Limb (tissue), 2 donors: Measurements from ENCODE around the gene EIF4A2.

Source experiments
- DNase-seq, 2 donors: peaks; one replicate each; pipeline ENCODE4 v3.0.0-alpha.2; 2016; ENCODE audit errors: extremely low spot score in 2 of 2

Gene EIF4A2

GRCh38 chr3:186783058-186783730 is at the start of gene EIF4A2:
TSS of gene EIF4A2 (plus strand) at chr3:186783577. CDS start at chr3:186783611, 34 bp downstream.
- DNase-seq: peak; percentile 88 to 94

GRCh38 chr3:186742618-186743380 is 40.6 kb upstream of the EIF4A2 start:
- DNase-seq: no peak

- no peak for DNase-seq
Measured at GRCh38 chr3:186743666-186744065, 39.7 kb upstream of the EIF4A2 start.

DNA sequence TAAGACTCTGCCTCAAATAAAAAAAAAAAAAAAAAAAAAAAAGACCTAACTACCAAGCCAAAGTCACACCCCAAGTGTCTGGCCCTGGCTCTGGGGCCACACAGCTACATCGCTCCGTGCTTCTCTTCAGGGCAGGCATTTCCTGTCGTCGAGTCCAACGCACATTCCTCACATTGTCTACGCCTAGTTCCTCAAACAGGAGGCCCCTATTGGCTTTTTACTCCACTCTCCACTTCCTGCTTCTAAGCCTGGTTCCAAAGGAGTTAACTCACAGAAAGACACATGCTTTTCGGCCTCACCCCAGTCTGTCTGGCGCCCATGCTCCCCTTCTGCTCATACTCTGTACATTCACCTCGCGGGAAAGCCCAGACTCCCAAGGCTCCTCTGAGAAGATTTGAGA is 37.4 kb upstream of the EIF4A2 start:
- DNase-seq: peak; percentile 27

DNA sequence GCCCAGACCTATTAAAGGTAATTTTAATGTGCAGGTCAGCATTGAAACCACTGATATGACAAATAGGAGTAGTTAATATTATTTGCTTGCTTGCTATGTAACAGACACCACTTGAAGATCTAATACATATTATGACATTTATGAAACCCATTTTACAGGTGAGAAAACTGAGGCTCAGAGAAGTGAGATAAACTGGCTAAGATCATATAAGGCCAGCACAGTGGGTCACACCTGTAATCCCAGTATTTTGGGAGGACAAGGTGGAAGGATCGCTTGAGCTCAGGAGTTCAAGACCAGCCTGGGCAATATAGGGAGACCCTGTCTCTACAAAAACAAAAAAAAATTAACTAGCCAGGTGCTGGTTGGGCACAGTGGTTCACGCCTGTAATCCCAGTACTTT is 33.1 kb upstream of the EIF4A2 start:
- no peak for DNase-seq

DNA sequence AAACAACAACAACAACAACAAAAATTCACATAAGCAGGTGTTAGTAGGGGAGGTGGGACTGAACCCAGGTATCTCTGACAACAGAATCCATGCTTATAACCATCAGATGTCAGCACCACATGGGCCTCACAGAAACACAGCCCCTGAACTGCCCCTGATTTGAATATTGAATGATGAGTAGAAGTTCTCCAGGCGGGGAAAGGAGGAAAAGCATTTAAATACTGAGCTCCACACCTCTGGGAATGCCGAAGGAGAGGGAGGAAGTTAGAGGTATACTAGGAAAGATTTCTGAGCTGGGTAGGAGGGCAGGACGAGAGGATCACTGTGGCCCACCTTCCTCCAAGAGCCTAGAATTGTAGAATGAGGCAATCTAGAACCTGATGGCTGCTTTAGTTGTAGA is 31.9 kb upstream of the EIF4A2 start:
- DNase-seq: no peak

DNA sequence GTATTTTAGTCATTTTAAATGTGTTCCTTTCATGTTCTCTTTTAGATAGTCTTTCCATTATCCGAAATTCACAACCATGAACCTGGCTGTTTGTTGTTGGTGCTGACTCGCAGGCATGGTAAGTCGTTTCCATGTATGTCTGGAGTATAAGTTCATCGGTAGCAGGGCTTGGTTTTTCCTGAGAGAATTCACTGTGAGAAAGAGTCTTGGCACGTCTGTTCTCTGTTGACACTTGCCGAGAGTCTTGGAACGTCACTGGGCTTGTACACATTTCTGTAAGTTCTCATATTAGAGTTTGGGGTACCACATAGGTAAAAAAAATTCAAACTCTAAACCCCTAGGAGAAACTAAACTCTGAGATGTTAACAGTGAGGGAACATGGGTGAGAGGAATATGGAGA is 29.4 kb upstream of the EIF4A2 start:
- DNase-seq: no peak

DNA sequence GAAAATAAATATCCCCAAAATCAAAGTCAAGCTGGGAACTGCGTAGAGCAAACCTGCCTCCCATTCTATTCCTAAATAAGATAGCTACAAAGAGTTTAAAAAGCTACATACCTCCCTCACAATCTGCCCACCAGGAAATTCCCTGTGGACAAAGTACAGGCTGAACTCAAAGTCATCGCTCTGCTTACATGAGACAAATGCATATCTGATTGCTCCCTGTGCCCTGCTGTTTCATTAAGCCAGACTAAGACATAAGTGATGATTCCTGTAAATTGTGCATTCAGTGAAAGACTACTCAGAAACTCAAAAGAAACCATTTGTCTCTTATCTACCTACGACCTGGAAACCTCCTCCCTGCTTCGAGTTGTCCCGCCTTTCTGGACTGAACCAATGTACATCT is 28.5 kb upstream of the EIF4A2 start:
- no peak for DNase-seq

- no peak for DNase-seq
Measured at GRCh38 chr3:186757214-186757613, 26.2 kb upstream of the EIF4A2 start.

DNA sequence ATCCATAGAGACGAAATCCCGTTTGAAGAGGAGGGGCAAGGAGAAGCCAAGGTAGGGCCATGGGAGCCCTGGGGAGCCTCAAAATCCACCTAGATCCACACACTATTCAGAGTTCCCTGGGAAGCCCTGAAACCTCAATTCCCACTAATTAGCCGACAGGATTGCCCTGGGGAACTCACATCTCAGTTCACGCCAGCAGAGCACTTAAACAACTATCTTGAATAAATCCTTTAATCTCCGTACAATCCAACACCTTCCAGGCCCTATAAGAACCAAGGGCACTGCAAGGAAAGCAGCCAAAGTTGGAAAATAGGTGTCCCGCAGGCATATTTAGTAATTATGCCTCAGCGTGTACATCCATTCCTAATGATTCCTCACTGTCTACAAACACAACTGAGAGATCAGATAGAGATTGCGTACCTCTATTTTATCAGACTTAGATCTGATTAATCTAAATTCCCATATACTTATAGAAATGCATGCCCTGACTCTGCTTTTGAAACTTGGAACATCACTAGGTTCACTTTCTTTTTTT is 25.6 kb upstream of the EIF4A2 start:
- DNase-seq: no peak

GRCh38 chr3:186759231-186759930 is 24.0 kb upstream of the EIF4A2 start:
- DNase-seq: no peak

DNA sequence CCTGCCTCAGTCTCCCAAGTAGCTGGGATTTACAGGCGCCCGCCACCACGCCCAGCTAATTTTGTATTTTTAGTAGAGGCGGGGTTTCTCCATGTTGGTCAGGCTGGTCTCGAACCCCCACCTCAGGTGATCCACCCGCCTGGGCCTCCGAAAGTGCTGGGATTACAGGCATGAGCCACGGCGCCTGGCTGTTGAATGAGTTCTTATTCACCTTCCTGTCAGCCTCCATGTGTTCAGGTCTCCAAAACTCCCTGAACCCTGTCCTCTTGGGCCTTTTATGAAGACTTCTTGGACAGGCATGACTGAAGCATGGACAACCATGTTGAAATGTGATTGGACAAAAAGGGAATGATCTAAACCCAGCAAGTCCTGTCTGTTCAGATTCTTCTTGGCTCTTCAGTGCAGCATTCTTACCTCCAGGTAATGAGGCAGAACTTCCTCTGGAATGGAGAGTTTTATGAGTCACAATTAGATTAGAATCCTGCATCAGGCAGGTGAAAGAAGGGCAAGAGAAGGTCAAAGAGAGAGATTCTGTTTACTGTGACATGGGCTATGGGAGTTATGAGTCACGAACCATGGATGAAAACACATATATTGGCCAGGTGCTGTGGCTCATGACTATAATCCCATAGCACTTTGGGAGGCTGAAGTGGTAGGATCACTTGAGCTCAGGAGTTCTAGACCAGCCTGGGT is 23.1 kb upstream of the EIF4A2 start:
- no peak for DNase-seq

DNA sequence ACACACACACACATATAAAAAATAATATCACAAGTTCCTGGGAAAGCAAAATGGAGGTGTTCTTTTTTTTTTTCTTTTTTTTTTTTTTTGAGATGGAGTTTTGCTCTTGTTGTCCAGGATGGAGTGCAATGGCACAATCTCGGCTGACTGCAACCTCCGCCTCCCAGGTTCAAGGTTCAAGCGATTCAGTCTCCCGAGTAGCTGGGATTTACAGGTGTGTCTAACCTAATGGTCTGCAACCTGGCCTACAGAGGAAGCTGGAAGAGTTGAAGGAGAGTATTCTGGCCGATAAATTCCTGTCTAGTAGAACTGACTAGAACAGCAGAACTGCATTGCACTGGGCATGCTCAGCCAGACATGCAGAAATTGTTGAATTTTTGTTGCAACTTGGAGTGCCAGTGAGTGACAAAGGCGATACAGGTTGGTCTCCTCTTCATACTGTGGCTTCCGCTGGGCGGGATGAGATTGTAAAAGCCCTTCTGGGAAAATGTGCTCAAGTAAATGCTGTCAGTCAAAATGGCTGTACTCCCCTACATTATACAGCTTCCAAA is 22.4 kb upstream of the EIF4A2 start:
- DNase-seq: no peak

GRCh38 chr3:186772281-186772694 is 11.1 kb upstream of the EIF4A2 start:
- peak in 1 of 2 donors; percentile 33 for DNase-seq

DNA sequence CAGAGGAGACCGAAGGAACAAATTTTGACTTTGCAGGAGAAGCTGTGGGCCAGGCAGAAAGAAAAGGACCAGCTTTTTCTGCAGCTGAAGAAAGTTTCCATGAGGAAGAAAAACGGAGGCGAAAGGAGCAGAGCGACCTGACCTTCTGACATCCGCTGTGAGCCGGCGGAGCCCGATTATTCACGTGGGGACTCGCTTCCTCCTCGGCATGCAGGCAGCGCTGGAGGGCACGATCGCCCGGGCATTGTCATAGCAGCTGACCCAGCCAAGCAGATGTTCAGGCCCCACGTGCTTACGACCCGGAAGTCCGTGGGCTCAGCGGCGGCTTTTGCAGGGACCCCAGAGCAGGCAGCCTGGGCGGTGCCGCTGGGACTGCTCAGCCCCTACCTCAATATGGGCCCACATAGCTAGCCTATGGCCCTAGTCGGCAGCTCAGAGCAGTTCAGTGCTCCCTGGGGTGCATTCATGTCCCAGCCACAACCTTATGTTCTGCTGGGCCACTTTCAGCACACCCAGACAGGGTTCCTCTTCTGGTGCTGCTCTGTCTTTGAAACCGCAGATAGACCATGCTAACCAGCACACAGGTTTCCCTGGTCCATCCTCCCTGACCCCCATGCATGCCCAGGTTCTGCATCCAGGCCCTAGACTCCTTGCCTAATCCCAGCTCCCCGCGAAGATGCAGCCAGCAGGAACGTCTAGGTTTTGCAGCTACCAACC is 10.5 kb upstream of the EIF4A2 start:
- peak in 1 of 2 donors; percentile 61 for DNase-seq

DNA sequence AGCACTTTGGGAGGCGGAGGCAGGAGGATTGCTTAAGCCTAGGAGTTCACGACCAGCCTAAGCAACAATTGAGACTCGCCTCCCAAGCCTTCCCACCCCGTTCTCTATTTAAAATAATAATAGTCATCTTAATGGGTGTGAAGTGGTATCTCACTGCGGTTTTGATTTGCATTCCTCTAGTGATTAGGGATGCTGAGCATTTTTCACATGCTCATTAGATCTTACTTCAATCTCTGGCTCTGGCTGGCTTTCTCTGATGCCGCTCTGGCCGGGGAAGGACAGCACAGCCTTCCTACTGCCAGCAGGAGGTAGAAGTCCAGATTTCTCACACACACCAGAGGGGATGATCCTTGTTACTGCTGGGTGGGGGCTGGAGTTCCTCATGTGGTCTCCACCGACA is 7.4 kb upstream of the EIF4A2 start:
- DNase-seq: no peak

- DNase-seq: no peak
Measured at GRCh38 chr3:186779204-186779603, 4.2 kb upstream of the EIF4A2 start.

DNA sequence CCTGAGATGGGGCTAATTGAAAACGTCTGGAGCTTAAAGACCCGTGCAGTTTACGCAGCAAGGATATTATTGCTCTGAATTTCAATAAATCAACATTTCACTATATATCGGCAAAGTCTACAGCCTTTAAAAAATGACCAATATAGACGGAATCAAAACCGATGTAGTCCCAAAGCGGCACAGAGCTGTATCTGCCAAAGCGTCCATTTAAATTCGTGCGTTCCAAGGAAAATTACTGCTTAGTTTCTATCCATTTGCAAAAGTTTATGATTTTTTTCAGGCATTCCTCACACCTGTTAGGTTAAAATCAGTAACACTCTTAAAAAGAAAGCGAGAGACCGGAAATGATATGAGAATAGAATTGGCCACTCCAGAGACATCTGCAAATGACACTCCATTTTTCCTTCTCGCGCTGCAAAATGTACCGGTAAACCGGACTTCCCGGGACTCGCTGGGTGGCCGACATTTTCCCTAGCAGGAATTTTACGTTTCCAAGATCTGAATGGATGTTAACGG is 777 bp upstream of the EIF4A2 start:
- DNase-seq: no peak

DNA sequence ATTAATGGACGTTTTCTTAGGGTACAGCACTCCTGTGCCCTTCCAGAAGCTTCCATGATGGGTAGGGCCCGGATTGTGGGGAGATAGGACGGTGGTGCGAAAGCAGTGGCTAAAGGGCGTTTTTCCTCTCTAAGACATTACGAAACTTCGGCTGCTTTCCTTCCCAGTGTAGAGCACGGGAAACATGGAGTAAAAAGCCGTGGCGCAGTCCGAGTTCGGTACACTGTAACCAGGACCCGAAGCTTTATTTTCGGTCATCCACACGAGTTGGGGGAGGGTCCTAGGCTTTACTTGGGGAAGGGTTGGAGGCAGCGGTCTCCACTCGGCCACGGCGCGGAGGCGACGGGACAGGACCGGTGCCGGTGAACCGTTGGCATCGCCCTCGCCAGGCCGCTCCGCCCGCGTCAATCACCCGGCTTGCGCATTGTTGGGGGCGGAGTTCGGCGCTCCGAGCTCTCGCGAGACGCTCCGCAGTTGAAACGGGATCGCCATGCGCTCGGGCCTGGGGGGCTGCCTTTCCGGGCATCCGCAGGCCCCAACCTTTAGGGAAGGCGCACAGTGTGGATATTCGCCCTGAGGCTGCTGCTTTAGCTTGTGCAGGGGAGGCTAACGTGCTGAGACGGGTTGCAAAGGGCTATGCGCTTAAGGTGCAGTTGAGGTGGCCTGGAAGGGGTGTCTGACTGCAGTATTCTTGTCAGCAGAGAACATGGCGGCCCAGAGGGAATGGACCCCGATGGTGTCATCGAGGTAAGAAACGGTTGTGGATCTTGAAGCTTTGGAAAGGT is 546 bp downstream of the EIF4A2 start:
- DNase-seq: peak; percentile 51 to 90
